H9 (cell line): ENCODE results near the gene DDX24. TPM values are rescaled to one million over a fixed set of nuclear protein-coding genes. Genes with fewer than 3 reads are reported as not detected.

ENCODE experiments used
- DNase-seq: peaks from one replicate; pipeline ENCODE4 v3.0.0-alpha.2; 2017
- H2AFZ ChIP-seq: one replicate; pipeline ENCODE4 v1.6.1; 2013; ENCODE audit warnings: mild to moderate bottlenecking, low read length, control low read depth, moderate library complexity
- H2AK5ac ChIP-seq: 2 replicates; pipeline ENCODE4 v1.6.1; 2013; ENCODE audit warnings: low read length, control low read depth, mixed read lengths; ENCODE audit not compliant: insufficient read length
- H2BK120ac ChIP-seq: one replicate; pipeline ENCODE4 v1.6.1; 2013; ENCODE audit warnings: low read depth, mild to moderate bottlenecking, low read length, control low read depth, inconsistent platforms; ENCODE audit not compliant: poor library complexity, severe bottlenecking
- H2BK12ac ChIP-seq: 2 replicates; pipeline ENCODE4 v1.6.1; 2013; ENCODE audit warnings: low read length, control low read depth, mixed read lengths, low read depth; ENCODE audit not compliant: insufficient read length
- H2BK15ac ChIP-seq: 2 replicates; pipeline ENCODE4 v1.6.1; 2013; ENCODE audit warnings: low read depth, low read length, control low read depth
- H2BK20ac ChIP-seq: one replicate; pipeline ENCODE4 v1.6.1; 2013; ENCODE audit warnings: low read depth, mild to moderate bottlenecking, low read length, control low read depth, inconsistent platforms; ENCODE audit not compliant: poor library complexity, severe bottlenecking
- H2BK5ac ChIP-seq: 2 replicates; pipeline ENCODE4 v1.6.1; 2013; ENCODE audit warnings: low read length, control low read depth, mixed read lengths; ENCODE audit not compliant: insufficient read length
- H3K14ac ChIP-seq: 2 replicates; pipeline ENCODE4 v1.6.1; 2013; ENCODE audit warnings: low read length, control low read depth; ENCODE audit not compliant: insufficient read depth
- H3K18ac ChIP-seq: 2 replicates; pipeline ENCODE4 v1.6.1; 2013; ENCODE audit warnings: low read depth, mild to moderate bottlenecking, mixed read lengths, low read length, control low read depth; ENCODE audit not compliant: insufficient read length
- H3K23ac ChIP-seq: 2 replicates; pipeline ENCODE4 v1.6.1; 2013; ENCODE audit warnings: low read length, control low read depth, mixed read lengths, low read depth; ENCODE audit not compliant: insufficient read length
- H3K23me2 ChIP-seq: 2 replicates; pipeline ENCODE4 v1.6.1; 2013; ENCODE audit warnings: low read depth, mild to moderate bottlenecking, mixed read lengths, low read length, control low read depth; ENCODE audit not compliant: insufficient read length, poor library complexity, severe bottlenecking
- H3K27ac ChIP-seq: 2 replicates; pipeline ENCODE4 v1.5.1; 2013; ENCODE audit warnings: low read length, control low read depth, mixed read lengths, low read depth; ENCODE audit not compliant: insufficient read length
- H3K27me3 ChIP-seq: 2 replicates; pipeline ENCODE4 v1.6.1; 2013; ENCODE audit warnings: low read length, control low read depth, inconsistent platforms; ENCODE audit not compliant: insufficient read depth
- H3K4ac ChIP-seq: 2 replicates; pipeline ENCODE4 v1.6.1; 2013; ENCODE audit warnings: low read depth, mild to moderate bottlenecking, control low read depth, inconsistent platforms, low read length, moderate library complexity
- H3K4me1 ChIP-seq: 2 replicates; pipeline ENCODE4 v1.6.1; 2013; ENCODE audit warnings: low read length, control low read depth, inconsistent platforms; ENCODE audit not compliant: insufficient read depth
- H3K4me2 ChIP-seq: 2 replicates; pipeline ENCODE4 v1.6.1; 2013; ENCODE audit warnings: low read length, control low read depth, mixed read lengths; ENCODE audit not compliant: insufficient read length, insufficient read depth
- H3K56ac ChIP-seq: 2 replicates; pipeline ENCODE4 v1.6.1; 2013; ENCODE audit warnings: low read depth, mild to moderate bottlenecking, mixed read lengths, low read length, control low read depth; ENCODE audit not compliant: insufficient read length
- H3K79me1 ChIP-seq: 2 replicates; pipeline ENCODE4 v1.6.1; 2013; ENCODE audit warnings: low read depth, mild to moderate bottlenecking, moderate library complexity, low read length, control low read depth, inconsistent platforms; ENCODE audit not compliant: insufficient read depth, poor library complexity, severe bottlenecking
- H3K79me2 ChIP-seq: 2 replicates; pipeline ENCODE4 v1.6.1; 2013; ENCODE audit warnings: low read length, control low read depth, inconsistent platforms; ENCODE audit not compliant: insufficient read depth
- H3K9ac ChIP-seq: 2 replicates; pipeline ENCODE4 v1.6.1; 2013; ENCODE audit warnings: low read length, control low read depth, mixed read lengths; ENCODE audit not compliant: insufficient read length; ENCODE audit errors: extremely low read depth
- H3K9me3 ChIP-seq: one replicate; pipeline ENCODE4 v1.6.1; 2013; ENCODE audit warnings: low read depth, low read length, inconsistent platforms; ENCODE audit not compliant: control insufficient read depth
- H3T11ph ChIP-seq: one replicate; pipeline ENCODE4 v1.6.1; 2013; ENCODE audit warnings: mild to moderate bottlenecking, low read length, control low read depth, inconsistent platforms
- H4K20me1 ChIP-seq: one replicate; pipeline ENCODE4 v1.6.1; 2013; ENCODE audit not compliant: control insufficient read depth, insufficient read length, insufficient read depth
- H4K5ac ChIP-seq: 2 replicates; pipeline ENCODE4 v1.6.1; 2013; ENCODE audit warnings: low read depth, mild to moderate bottlenecking, mixed read lengths, low read length, control low read depth; ENCODE audit not compliant: insufficient read length
- H4K8ac ChIP-seq: replicated peaks from 2 replicates; pipeline ENCODE4 v1.6.1; 2013; ENCODE audit warnings: low read length, control low read depth, mixed read lengths, low read depth; ENCODE audit not compliant: insufficient read length
- H4K91ac ChIP-seq: 2 replicates; pipeline ENCODE4 v1.6.1; 2013; ENCODE audit warnings: low read depth, mild to moderate bottlenecking, moderate library complexity, mixed read lengths, low read length, control low read depth; ENCODE audit not compliant: insufficient read length
- H3K27ac Mint-ChIP-seq, 3 experiments: 2 replicates in 2 of 3; 3 replicates in 1 of 3; pipeline ENCODE4 v1.8.0; 2020 to 2021; ENCODE audit warnings: mixed read lengths in 3 of 3, mild to moderate bottlenecking in 1 of 3, moderate library complexity in 1 of 3
- H3K27me3 Mint-ChIP-seq: 2 replicates; pipeline ENCODE4 v1.8.0; 2021; ENCODE audit warnings: low read depth, mild to moderate bottlenecking, moderate library complexity, mixed read lengths
- H3K36me3 Mint-ChIP-seq, 3 experiments: 2 replicates in 2 of 3; 3 replicates in 1 of 3; pipeline ENCODE4 v1.8.0; 2020 to 2021; ENCODE audit warnings: low read depth in 3 of 3, mixed read lengths in 3 of 3; ENCODE audit not compliant: insufficient read depth in 1 of 3
- H3K4me1 Mint-ChIP-seq, 2 experiments: 2 replicates each; pipeline ENCODE4 v1.8.0; 2020; ENCODE audit warnings: mixed read lengths in 2 of 2
- H3K4me3 Mint-ChIP-seq, 2 experiments: 2 replicates in 1 of 2; 3 replicates in 1 of 2; pipeline ENCODE4 v1.8.0; 2020 to 2021; ENCODE audit warnings: mild to moderate bottlenecking in 2 of 2, mixed read lengths in 2 of 2, moderate library complexity in 1 of 2
- H3K9me3 Mint-ChIP-seq, 2 experiments: 2 replicates in 1 of 2; 3 replicates in 1 of 2; pipeline ENCODE4 v1.8.0; 2020; ENCODE audit warnings: mild to moderate bottlenecking in 2 of 2, mixed read lengths in 2 of 2, moderate library complexity in 1 of 2
- WGBS: extraction: QIAGEN DNeasy Blood & Tissue Kit; methylation state at CpG from one replicate; pipeline ENCODE4 v1.1.7; 2013; ENCODE audit warnings: missing lambda C conversion rate, low lambda C conversion rate, mixed read lengths; ENCODE audit not compliant: insufficient read length; ENCODE audit errors: extremely low coverage; 5-methylcytosine and 5-hydroxymethylcytosine counted together
- total RNA-seq: library from RNA; stranded (reverse); gene quantifications from 2 replicates; pipeline ENCODE4 v1.2.1, GENCODE V29; 2021
- TF ChIP-seq, protein P1 (sequence below): fragments of 200-600 bp; sonication (generic); conservative IDR thresholded peaks from 3 replicates; pipeline ENCODE4 v1.8.0; 2021; ENCODE audit warnings: antibody characterized with exemption, mild to moderate bottlenecking

Gene DDX24
- total RNA-seq, 1 experiment from 2014 or later: 172 TPM

DNA sequence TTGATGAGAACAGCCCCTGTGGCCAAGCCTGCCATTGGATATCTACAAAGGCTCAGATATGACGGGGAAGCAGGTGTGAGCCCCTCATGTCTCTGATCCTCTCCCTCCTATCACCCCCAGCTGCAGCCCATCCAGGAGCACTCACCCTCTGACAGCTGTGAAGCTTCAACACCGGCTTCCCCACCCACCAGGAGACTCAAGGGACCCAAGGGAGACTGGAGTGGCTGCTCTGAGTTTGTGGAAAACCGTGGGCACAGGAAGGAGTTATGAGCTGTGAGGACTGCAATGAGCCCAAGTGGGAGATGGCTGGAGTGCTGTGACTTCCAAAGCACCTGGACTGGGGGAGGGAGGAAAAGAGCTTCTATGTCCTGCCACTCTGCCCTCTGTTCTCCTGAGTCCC, 40.5 kb upstream of the DDX24 start:
- Histone ChIP-seq H2BK120ac (no peak overlapping the region), H2AK5ac (no peak overlapping the region), H3K4ac (no peak overlapping the region), H2BK5ac (no peak overlapping the region), H3K9me3 (no peaks in the 10 kb centered on the region), H3K23ac (no peak overlapping the region), H3K27me3 (no peaks in the 10 kb centered on the region), H3K4me1 (no peaks in the 10 kb centered on the region), H3K79me2 (no peaks in the 10 kb centered on the region), H3K27ac (no peak overlapping the region), H3K4me2 (no peak overlapping the region), H3T11ph (no peak overlapping the region), H2BK15ac (no peak overlapping the region), H2BK12ac (no peak overlapping the region), H3K79me1 (no peaks in the 10 kb centered on the region), H3K56ac (no peak overlapping the region), H3K18ac (no peak overlapping the region), H4K91ac (no peak overlapping the region), H2AFZ (no peak overlapping the region), H3K9ac (no peak overlapping the region), H4K20me1 (no peaks in the 10 kb centered on the region), H3K14ac (no peak overlapping the region), H4K8ac (no peak overlapping the region), H4K5ac (no peak overlapping the region), H2BK20ac (no peak overlapping the region), H3K23me2 (no peaks in the 10 kb centered on the region)
- H3K9me3 Mint-ChIP-seq: peaks cover 6 to 11% of the 10 kb centered on the region in 2 experiments; a peak in 2 of 5 replicates
- no peaks in the 10 kb centered on the region for H3K36me3 Mint-ChIP-seq
- TF ChIP-seq, protein P1, sequence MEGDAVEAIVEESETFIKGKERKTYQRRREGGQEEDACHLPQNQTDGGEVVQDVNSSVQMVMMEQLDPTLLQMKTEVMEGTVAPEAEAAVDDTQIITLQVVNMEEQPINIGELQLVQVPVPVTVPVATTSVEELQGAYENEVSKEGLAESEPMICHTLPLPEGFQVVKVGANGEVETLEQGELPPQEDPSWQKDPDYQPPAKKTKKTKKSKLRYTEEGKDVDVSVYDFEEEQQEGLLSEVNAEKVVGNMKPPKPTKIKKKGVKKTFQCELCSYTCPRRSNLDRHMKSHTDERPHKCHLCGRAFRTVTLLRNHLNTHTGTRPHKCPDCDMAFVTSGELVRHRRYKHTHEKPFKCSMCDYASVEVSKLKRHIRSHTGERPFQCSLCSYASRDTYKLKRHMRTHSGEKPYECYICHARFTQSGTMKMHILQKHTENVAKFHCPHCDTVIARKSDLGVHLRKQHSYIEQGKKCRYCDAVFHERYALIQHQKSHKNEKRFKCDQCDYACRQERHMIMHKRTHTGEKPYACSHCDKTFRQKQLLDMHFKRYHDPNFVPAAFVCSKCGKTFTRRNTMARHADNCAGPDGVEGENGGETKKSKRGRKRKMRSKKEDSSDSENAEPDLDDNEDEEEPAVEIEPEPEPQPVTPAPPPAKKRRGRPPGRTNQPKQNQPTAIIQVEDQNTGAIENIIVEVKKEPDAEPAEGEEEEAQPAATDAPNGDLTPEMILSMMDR: no peak
- H3K4me3 Mint-ChIP-seq: no peak overlapping the region
- H3K27me3 Mint-ChIP-seq: peaks cover 34% of the 10 kb centered on the region
- no peak overlapping the region for H3K27ac Mint-ChIP-seq
- WGBS: no CpG with 5 or more reads among the region's 3 CpGs
- DNase-seq: no peak
- H3K4me1 Mint-ChIP-seq: no peaks in the 10 kb centered on the region
